ENCODE data around the gene ZNFX1.

The ZNFX1 gene

DNA sequence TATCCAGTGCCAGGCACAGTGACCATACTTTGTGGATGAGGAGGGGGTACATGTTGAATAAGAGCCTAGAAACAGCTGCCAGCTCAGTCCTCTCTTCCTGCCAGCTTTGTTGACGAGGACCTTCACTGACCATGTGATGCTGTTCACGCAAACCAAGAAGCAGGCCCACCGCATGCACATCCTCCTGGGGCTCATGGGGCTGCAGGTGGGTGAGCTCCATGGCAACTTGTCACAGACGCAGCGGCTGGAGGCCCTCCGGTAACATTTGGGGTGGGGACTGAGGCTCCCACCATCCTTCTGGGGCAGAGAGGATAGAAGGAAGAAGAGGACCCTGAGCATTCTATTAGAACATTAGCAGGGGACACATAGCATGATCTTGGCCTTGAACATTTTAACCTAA is 43.0 kb downstream of the ZNFX1 start:
- H3K9me3 ChIP-seq (ENCODE audit: control insufficient read depth, insufficient read depth, low read depth, low read length) = no peaks in the 10 kb centered on the region
- CTCF ChIA-PET = interaction anchor here (0.9 to 1.3 kb wide), 2 partner anchors 18 to 102 kb away, joined by 3 to 5 read pairs; no protein-coding TSS in a partner anchor

GRCh38 chr20:49233226-49233625 is 44.6 kb downstream of the ZNFX1 start:
- POLR2A ChIA-PET = interaction anchor here (0.6 kb wide), 1 partner anchor 44 kb away, joined by 4 read pairs; no protein-coding TSS in a partner anchor
- CTCF ChIA-PET = interaction anchor here (2.5 kb wide), 1 partner anchor 13 kb away, joined by 8 read pairs; no protein-coding TSS in a partner anchor
- no peak overlapping the region for H3K27ac ChIP-seq (ENCODE audit: extremely low read depth, low read depth, low read length)
- TF ChIP-seq, protein P1, sequence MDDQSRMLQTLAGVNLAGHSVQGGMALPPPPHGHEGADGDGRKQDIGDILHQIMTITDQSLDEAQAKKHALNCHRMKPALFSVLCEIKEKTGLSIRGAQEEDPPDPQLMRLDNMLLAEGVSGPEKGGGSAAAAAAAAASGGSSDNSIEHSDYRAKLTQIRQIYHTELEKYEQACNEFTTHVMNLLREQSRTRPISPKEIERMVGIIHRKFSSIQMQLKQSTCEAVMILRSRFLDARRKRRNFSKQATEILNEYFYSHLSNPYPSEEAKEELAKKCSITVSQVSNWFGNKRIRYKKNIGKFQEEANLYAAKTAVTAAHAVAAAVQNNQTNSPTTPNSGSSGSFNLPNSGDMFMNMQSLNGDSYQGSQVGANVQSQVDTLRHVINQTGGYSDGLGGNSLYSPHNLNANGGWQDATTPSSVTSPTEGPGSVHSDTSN (CRISPR knock-in tag; IDR thresholded peaks at IDR 0.05) = no peak
- no peak for TF ChIP-seq ZNF324 (tag by site-specific recombination; IDR thresholded peaks at IDR 0.05)
- no peak for TF ChIP-seq ZNF23 (tag by site-specific recombination; IDR thresholded peaks at IDR 0.05; ENCODE audit: borderline replicate concordance)
- TF ChIP-seq ZNF10 (tag by site-specific recombination; IDR thresholded peaks at IDR 0.05) = no peak
- TF ChIP-seq ZNF558 (tag by site-specific recombination; IDR thresholded peaks at IDR 0.05) = no peak
- no peak for TF ChIP-seq ZNF555 (tag by site-specific recombination; conservative IDR thresholded peaks at IDR 0.05)
- TF ChIP-seq, protein P2, sequence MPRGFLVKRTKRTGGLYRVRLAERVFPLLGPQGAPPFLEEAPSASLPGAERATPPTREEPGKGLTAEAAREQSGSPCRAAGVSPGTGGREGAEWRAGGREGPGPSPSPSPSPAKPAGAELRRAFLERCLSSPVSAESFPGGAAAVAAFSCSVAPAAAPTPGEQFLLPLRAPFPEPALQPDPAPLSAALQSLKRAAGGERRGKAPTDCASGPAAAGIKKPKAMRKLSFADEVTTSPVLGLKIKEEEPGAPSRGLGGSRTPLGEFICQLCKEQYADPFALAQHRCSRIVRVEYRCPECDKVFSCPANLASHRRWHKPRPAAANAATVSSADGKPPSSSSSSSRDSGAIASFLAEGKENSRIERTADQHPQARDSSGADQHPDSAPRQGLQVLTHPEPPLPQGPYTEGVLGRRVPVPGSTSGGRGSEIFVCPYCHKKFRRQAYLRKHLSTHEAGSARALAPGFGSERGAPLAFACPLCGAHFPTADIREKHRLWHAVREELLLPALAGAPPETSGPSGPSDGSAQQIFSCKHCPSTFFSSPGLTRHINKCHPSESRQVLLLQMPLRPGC (tag by site-specific recombination; IDR thresholded peaks at IDR 0.05) = no peak
- no peak for TF ChIP-seq ZBTB8A (tag by site-specific recombination; IDR thresholded peaks at IDR 0.05)
- no peak for TF ChIP-seq ZNF626 (tag by site-specific recombination; IDR thresholded peaks at IDR 0.05)
- TF ChIP-seq ZNF747 (tag by site-specific recombination; IDR thresholded peaks at IDR 0.05) = no peak
- TF ChIP-seq ZNF223 (tag by site-specific recombination; IDR thresholded peaks at IDR 0.05) = no peak
- TF ChIP-seq ZNF174 (tag by site-specific recombination; IDR thresholded peaks at IDR 0.05) = no peak
- no peak for TF ChIP-seq ZNF449 (tag by site-specific recombination; IDR thresholded peaks at IDR 0.05)
- TF ChIP-seq ZNF2 (tag by site-specific recombination; IDR thresholded peaks at IDR 0.05) = no peak
- no peak for TF ChIP-seq ZNF112 (tag by site-specific recombination; IDR thresholded peaks at IDR 0.05)
- no peak for TF ChIP-seq ZNF366 (tag by site-specific recombination; conservative IDR thresholded peaks at IDR 0.05)
- TF ChIP-seq WT1 (tag by site-specific recombination; IDR thresholded peaks at IDR 0.05) = no peak
- H3K9me3 ChIP-seq (ENCODE audit: control insufficient read depth, insufficient read depth, low read depth, low read length) = no peaks in the 10 kb centered on the region
- H3K4me3 ChIP-seq (ENCODE audit: low read depth, low read length) = no peak overlapping the region
- H3K4me1 ChIP-seq (ENCODE audit: control insufficient read depth, insufficient read depth, low read length) = no peaks in the 10 kb centered on the region
- H3K36me3 ChIP-seq (ENCODE audit: control insufficient read depth in 2 of 2, insufficient read depth in 1 of 2, low read length in 2 of 2) = peaks cover 21 to 86% of the 10 kb centered on the region in 2 experiments; a peak in 2 of 3 replicates

More for the DNA sequence above, 43.0 kb downstream of the ZNFX1 start:
- Histone ChIP-seq H3K36me3 (ENCODE audit: control insufficient read depth in 2 of 2, insufficient read depth in 1 of 2, low read length in 2 of 2) (peaks cover 19 to 86% of the 10 kb centered on the region in 2 experiments; a peak in 2 of 3 replicates), H3K4me3 (ENCODE audit: low read depth, low read length) (no peak overlapping the region), H3K4me1 (ENCODE audit: control insufficient read depth, insufficient read depth, low read length) (no peaks in the 10 kb centered on the region), H3K27ac (ENCODE audit: extremely low read depth, low read depth, low read length) (no peak overlapping the region)
- TF ChIP-seq ZNF324 (tag by site-specific recombination; IDR thresholded peaks at IDR 0.05) = no peak
- TF ChIP-seq ZNF521 (tag by site-specific recombination; IDR thresholded peaks at IDR 0.05) = no peak
- TF ChIP-seq ZNF791 (tag by site-specific recombination; IDR thresholded peaks at IDR 0.05) = no peak
- TF ChIP-seq, protein P3, sequence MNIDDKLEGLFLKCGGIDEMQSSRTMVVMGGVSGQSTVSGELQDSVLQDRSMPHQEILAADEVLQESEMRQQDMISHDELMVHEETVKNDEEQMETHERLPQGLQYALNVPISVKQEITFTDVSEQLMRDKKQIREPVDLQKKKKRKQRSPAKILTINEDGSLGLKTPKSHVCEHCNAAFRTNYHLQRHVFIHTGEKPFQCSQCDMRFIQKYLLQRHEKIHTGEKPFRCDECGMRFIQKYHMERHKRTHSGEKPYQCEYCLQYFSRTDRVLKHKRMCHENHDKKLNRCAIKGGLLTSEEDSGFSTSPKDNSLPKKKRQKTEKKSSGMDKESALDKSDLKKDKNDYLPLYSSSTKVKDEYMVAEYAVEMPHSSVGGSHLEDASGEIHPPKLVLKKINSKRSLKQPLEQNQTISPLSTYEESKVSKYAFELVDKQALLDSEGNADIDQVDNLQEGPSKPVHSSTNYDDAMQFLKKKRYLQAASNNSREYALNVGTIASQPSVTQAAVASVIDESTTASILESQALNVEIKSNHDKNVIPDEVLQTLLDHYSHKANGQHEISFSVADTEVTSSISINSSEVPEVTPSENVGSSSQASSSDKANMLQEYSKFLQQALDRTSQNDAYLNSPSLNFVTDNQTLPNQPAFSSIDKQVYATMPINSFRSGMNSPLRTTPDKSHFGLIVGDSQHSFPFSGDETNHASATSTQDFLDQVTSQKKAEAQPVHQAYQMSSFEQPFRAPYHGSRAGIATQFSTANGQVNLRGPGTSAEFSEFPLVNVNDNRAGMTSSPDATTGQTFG (tag by site-specific recombination; IDR thresholded peaks at IDR 0.05; ENCODE audit: borderline replicate concordance) = no peak
- no peak for TF ChIP-seq SP2 (tag by site-specific recombination; IDR thresholded peaks at IDR 0.05)
- TF ChIP-seq ZNF514 (tag by site-specific recombination; IDR thresholded peaks at IDR 0.05) = no peak
- no peak for TF ChIP-seq ZNF426 (tag by site-specific recombination; IDR thresholded peaks at IDR 0.05)
- no peak for TF ChIP-seq ZNF624 (tag by site-specific recombination; IDR thresholded peaks at IDR 0.05)
- TF ChIP-seq, protein P4, sequence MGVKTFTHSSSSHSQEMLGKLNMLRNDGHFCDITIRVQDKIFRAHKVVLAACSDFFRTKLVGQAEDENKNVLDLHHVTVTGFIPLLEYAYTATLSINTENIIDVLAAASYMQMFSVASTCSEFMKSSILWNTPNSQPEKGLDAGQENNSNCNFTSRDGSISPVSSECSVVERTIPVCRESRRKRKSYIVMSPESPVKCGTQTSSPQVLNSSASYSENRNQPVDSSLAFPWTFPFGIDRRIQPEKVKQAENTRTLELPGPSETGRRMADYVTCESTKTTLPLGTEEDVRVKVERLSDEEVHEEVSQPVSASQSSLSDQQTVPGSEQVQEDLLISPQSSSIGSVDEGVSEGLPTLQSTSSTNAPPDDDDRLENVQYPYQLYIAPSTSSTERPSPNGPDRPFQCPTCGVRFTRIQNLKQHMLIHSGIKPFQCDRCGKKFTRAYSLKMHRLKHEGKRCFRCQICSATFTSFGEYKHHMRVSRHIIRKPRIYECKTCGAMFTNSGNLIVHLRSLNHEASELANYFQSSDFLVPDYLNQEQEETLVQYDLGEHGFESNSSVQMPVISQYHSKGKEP (tag by site-specific recombination; IDR thresholded peaks at IDR 0.05) = no peak
- no peak for TF ChIP-seq ZNF239 (tag by site-specific recombination; IDR thresholded peaks at IDR 0.05)
- TF ChIP-seq ZFP69B (tag by site-specific recombination; IDR thresholded peaks at IDR 0.05) = no peak
- TF ChIP-seq ZNF48 (tag by site-specific recombination; IDR thresholded peaks at IDR 0.05) = no peak
- no peak for TF ChIP-seq ZNF223 (tag by site-specific recombination; IDR thresholded peaks at IDR 0.05)
- no peak for TF ChIP-seq KLF16 (tag by site-specific recombination; IDR thresholded peaks at IDR 0.05)
- no peak for TF ChIP-seq ZEB2 (tag by site-specific recombination; IDR thresholded peaks at IDR 0.05)
- no peak for TF ChIP-seq ZSCAN16 (tag by site-specific recombination; IDR thresholded peaks at IDR 0.05)
- TF ChIP-seq ZNF404 (tag by site-specific recombination; IDR thresholded peaks at IDR 0.05) = no peak
- POLR2A ChIA-PET = no interaction called here

Data from HEK293 (cell line).